ENCODE data around the gene SEMA3F.

Gene SEMA3F

DNA sequence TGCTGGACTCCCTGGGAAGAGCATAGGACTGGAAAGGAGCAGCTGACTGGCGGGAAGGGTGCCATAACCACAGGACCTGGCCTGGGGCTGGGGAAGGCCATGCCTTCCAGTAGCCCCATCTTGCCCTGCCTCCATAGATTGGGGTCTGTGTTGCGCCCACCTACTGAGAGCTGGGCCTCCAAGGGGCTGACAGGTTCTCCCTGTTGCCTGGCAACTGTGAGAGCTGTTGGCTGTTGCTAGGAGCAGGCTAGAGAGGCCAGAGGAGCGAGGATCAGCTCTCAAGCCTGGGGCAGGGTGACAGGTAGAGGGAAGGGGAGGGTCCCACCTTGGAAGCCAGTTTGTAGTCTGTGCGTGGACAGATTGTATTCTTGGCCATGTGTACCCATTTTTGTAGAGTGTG lies 78.1 kb downstream of the SEMA3F start:
- DNase-seq (ENCODE audit: low read depth in 1 of 2, low spot score in 1 of 2): no peak
- Histone ChIP-seq H3K4me3 (replicated peaks; ENCODE audit: insufficient read depth, low read length) (no peak overlapping the region), H3K27me3 (ENCODE audit: insufficient read depth, poor library complexity, severe bottlenecking) (no peaks in the 10 kb centered on the region), H3K27ac (replicated peaks) (no peak overlapping the region)
- no peak for TF ChIP-seq GABPA (IDR thresholded peaks at IDR 0.05; ENCODE audit: low read depth)
- TF ChIP-seq, protein P1, sequence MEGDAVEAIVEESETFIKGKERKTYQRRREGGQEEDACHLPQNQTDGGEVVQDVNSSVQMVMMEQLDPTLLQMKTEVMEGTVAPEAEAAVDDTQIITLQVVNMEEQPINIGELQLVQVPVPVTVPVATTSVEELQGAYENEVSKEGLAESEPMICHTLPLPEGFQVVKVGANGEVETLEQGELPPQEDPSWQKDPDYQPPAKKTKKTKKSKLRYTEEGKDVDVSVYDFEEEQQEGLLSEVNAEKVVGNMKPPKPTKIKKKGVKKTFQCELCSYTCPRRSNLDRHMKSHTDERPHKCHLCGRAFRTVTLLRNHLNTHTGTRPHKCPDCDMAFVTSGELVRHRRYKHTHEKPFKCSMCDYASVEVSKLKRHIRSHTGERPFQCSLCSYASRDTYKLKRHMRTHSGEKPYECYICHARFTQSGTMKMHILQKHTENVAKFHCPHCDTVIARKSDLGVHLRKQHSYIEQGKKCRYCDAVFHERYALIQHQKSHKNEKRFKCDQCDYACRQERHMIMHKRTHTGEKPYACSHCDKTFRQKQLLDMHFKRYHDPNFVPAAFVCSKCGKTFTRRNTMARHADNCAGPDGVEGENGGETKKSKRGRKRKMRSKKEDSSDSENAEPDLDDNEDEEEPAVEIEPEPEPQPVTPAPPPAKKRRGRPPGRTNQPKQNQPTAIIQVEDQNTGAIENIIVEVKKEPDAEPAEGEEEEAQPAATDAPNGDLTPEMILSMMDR (IDR thresholded peaks at IDR 0.05; ENCODE audit: insufficient read depth, low read length): no peak
- no peak for TF ChIP-seq SPI1 (IDR thresholded peaks at IDR 0.05; ENCODE audit: borderline replicate concordance, low read depth)
- no peak for TF ChIP-seq POLR2AphosphoS5 (IDR thresholded peaks at IDR 0.05; ENCODE audit: low read depth)
- TF ChIP-seq, protein P2, sequence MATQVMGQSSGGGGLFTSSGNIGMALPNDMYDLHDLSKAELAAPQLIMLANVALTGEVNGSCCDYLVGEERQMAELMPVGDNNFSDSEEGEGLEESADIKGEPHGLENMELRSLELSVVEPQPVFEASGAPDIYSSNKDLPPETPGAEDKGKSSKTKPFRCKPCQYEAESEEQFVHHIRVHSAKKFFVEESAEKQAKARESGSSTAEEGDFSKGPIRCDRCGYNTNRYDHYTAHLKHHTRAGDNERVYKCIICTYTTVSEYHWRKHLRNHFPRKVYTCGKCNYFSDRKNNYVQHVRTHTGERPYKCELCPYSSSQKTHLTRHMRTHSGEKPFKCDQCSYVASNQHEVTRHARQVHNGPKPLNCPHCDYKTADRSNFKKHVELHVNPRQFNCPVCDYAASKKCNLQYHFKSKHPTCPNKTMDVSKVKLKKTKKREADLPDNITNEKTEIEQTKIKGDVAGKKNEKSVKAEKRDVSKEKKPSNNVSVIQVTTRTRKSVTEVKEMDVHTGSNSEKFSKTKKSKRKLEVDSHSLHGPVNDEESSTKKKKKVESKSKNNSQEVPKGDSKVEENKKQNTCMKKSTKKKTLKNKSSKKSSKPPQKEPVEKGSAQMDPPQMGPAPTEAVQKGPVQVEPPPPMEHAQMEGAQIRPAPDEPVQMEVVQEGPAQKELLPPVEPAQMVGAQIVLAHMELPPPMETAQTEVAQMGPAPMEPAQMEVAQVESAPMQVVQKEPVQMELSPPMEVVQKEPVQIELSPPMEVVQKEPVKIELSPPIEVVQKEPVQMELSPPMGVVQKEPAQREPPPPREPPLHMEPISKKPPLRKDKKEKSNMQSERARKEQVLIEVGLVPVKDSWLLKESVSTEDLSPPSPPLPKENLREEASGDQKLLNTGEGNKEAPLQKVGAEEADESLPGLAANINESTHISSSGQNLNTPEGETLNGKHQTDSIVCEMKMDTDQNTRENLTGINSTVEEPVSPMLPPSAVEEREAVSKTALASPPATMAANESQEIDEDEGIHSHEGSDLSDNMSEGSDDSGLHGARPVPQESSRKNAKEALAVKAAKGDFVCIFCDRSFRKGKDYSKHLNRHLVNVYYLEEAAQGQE (IDR thresholded peaks at IDR 0.05; ENCODE audit: insufficient replicate concordance, low read depth): no peak

DNA sequence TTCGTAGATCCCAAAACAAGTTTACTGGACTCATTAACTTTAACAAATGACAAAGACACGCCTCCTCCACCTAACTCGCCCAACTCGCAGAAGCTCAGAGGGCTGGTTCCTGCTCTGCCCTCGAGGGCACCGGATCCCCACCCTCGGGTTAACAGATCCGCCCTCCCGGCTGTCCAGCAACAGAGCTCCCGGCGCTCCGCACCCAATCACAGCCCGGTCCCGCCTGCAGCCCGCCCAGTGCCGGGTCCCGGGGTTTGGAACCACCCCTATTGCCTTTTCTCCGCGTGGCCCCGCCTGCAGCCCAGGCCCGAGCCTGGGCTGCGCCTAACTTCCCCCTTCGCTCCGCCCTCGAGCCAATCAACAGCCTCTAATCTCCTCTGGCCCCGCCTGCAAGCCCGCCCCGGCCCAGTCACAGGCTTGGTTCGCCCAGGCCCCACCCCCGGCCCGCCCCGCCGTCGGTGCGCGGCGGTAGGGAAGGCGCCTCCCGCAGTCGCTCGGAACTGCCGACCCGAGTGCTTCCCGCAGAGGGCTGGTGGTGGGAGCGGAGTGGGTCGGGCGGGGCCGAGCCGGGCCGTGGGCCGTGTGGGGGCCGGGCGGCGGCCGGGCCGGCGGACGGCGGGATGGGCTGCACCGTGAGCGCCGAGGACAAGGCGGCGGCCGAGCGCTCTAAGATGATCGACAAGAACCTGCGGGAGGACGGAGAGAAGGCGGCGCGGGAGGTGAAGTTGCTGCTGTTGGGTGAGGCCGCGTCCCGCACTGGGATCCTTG lies 80.8 kb downstream of the SEMA3F start, which contains the start of gene GNAI2:
Gene GNAI2 (plus strand): TSS at position 489 of the 768 bp plus-strand sequence. CDS start 132 bp downstream, at position 621.
- TF ChIP-seq, protein P1 (IDR thresholded peaks at IDR 0.05; ENCODE audit: insufficient read depth, low read length): no peak
- TF ChIP-seq, protein P2 (IDR thresholded peaks at IDR 0.05; ENCODE audit: insufficient replicate concordance, low read depth): peak; percentile 70
- TF ChIP-seq GABPA (IDR thresholded peaks at IDR 0.05; ENCODE audit: low read depth) (no peak), POLR2AphosphoS5 (IDR thresholded peaks at IDR 0.05; ENCODE audit: low read depth) (peak; percentile 63)
- Histone ChIP-seq H3K27ac (replicated peaks) (peak within 1 kb of the TSS; percentile 84), H3K27me3 (ENCODE audit: insufficient read depth, poor library complexity, severe bottlenecking) (no peaks in the 10 kb centered on the region), H3K4me3 (replicated peaks; ENCODE audit: insufficient read depth, low read length) (peak within 1 kb of the TSS; percentile 92)
- DNase-seq (ENCODE audit: low read depth in 1 of 2, low spot score in 1 of 2): peak; percentile 95 to 99

DNA sequence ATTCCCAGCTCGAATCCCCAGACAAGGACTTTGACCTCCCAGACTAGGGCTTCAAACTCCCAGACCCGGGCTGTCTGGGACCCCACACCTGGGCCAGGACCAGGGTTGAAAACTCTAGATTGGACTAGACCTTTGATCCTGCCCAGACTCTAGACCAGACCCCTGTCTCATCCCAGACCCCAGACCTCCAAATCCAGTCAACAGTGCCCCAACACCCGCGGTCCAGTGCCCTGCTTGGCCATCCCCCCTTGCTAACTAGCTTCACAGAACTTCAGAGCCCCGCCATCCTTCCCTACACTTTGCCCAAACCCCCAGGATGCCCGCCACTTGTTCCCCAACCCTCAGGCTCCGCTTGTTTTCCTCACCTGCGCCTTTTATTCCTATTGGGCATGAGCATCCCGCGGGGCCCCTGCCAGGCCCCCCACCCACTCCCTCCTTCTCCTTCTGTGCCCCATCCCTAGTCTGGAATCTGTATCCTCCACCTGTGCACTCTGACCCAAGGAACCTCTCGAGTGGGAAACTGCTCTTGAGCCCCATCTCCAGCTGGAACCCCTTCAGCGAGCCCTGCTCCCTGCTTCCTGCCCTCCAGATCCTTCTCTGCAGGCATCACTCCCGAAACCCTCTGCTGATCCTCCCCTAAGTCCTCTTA lies 81.5 kb downstream of the SEMA3F start:
- Histone ChIP-seq H3K27ac (replicated peaks) (peak overlapping the region; percentile 84), H3K4me3 (replicated peaks; ENCODE audit: insufficient read depth, low read length) (peak overlapping the region; percentile 92), H3K27me3 (ENCODE audit: insufficient read depth, poor library complexity, severe bottlenecking) (no peaks in the 10 kb centered on the region)
- TF ChIP-seq GABPA (IDR thresholded peaks at IDR 0.05; ENCODE audit: low read depth): no peak
- DNase-seq (ENCODE audit: low read depth in 1 of 2, low spot score in 1 of 2): no peak

DNA sequence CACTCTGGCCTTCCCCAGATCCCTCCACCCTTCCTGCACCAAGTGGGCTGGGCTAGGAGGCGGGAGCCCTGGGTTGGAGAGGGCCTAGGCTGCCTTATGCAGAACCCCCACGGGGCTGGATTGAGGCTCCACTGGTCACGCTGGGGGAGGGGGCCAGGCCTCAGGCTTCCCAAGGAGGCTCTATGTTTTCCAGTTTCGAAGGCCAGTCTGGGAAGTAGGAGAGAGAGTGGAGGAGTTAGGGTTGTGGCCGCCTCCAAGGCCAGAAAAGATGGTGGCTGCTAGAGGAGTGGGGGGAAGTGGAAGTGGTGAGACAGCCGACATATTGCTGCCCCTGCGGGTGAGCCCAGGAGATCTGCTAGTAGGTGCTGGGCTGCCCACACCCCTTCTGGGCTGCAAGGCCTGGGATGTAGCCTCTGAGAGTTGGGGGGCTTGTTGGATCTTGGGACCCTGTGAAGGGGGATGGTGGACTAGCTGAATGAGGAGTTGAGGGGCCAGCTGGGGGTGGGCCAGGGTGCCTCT lies 82.1 kb downstream of the SEMA3F start:
- peak overlapping the region; percentile 84 for H3K27ac ChIP-seq (replicated peaks)
- peak in 1 of 2 experiments; percentile 59 for DNase-seq (ENCODE audit: low read depth in 1 of 2, low spot score in 1 of 2)

More for the DNA sequence above, 82.1 kb downstream of the SEMA3F start:
- peak overlapping the region; percentile 92 for H3K4me3 ChIP-seq (replicated peaks; ENCODE audit: insufficient read depth, low read length)
- H3K27me3 ChIP-seq (ENCODE audit: insufficient read depth, poor library complexity, severe bottlenecking): no peaks in the 10 kb centered on the region
- TF ChIP-seq SPI1 (IDR thresholded peaks at IDR 0.05; ENCODE audit: borderline replicate concordance, low read depth): peak; percentile 82
- TF ChIP-seq, protein P1 (IDR thresholded peaks at IDR 0.05; ENCODE audit: insufficient read depth, low read length): no peak
